HUES64 (cell line): Measurements from ENCODE around the gene GAL3ST1.

ENCODE experiments used
- H3K27ac ChIP-seq: 2 replicates; pipeline ENCODE4 v1.7.0; 2013; ENCODE audit warnings: low read depth, low read length, inconsistent platforms
- H3K27me3 ChIP-seq: 2 replicates; pipeline ENCODE4 v1.6.1; 2013; ENCODE audit warnings: mild to moderate bottlenecking, low read length; ENCODE audit not compliant: insufficient read depth
- H3K36me3 ChIP-seq: 2 replicates; pipeline ENCODE4 v1.6.1; 2013; ENCODE audit warnings: mild to moderate bottlenecking, low read length; ENCODE audit not compliant: insufficient read depth
- H3K4me1 ChIP-seq: 2 replicates; pipeline ENCODE4 v1.6.1; 2013; ENCODE audit warnings: mild to moderate bottlenecking, low read length, moderate library complexity; ENCODE audit not compliant: insufficient read depth
- H3K4me3 ChIP-seq: 2 replicates; pipeline ENCODE4 v1.5.1; 2013; ENCODE audit warnings: mild to moderate bottlenecking, low read length, moderate library complexity
- H3K9ac ChIP-seq: 2 replicates; pipeline ENCODE4 v1.6.1; 2013; ENCODE audit warnings: mild to moderate bottlenecking, low read depth, low read length
- H3K9me3 ChIP-seq: 2 replicates; pipeline ENCODE4 v1.6.1; 2013; ENCODE audit warnings: low read depth, low read length; ENCODE audit not compliant: insufficient read depth
- WGBS: fragments of 150-250, 120-280 bp; methylation state at CpG from one replicate; pipeline ENCODE4 v1.1.7; 2013; ENCODE audit warnings: missing lambda C conversion rate; 5-methylcytosine and 5-hydroxymethylcytosine counted together

The GAL3ST1 gene

DNA sequence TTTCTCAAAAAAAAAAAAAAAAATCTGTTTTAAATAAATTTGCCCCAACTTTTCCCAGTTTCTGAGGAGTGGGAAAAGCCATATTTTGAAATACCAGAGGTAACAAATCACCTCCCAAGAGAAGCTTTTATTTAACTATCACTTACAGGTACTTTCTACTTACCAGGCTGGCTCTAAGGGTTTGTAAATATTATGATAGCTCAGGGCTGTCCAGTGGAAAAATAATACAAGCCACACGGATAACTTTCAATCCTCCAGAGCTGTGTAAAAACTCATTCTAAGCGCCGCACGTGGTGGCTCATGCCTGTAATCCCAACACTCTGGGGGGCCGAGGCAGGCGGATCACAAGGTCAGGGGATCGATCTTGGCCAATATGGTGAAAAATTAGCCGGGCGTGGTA is 63.4 kb downstream of the GAL3ST1 start:
- Histone ChIP-seq H3K4me1 (no peaks in the 10 kb centered on the region), H3K9me3 (no peaks in the 10 kb centered on the region), H3K36me3 (no peaks in the 10 kb centered on the region), H3K27me3 (peaks cover 2% of the 10 kb centered on the region; the same call in 1 of the 2 replicates), H3K9ac (no peak overlapping the region), H3K27ac (no peak overlapping the region), H3K4me3 (no peak overlapping the region)
- 95% methylated on average over 9 of the region's 9 CpGs for whole genome bisulfite sequencing

DNA sequence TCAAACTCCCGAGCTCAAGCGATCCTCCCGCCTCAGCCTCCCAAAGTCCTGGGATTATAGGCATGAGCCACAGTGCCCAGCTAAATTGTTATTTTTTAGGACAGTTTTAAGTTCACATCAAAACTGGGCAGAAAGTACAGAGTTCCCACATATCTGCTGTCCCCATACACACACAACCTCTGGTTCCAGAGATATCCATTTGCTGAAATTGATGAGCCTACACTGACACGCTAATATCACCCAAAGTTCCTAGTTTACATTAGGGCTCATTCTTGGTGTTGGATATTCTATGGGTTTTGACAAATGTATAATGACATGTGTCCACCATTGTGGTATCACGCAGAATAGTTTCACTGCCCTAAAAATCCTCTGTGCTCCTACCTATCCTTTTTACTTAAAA is 66.2 kb downstream of the GAL3ST1 start:
- no peak overlapping the region for H3K9ac ChIP-seq
- no peaks in the 10 kb centered on the region for H3K36me3 ChIP-seq
- no peaks in the 10 kb centered on the region for H3K4me1 ChIP-seq
- H3K4me3 ChIP-seq = no peak overlapping the region
- WGBS = 83% methylated on average over 4 of the region's 5 CpGs
- H3K27ac ChIP-seq = no peak overlapping the region
- no peaks in the 10 kb centered on the region for H3K27me3 ChIP-seq
- no peaks in the 10 kb centered on the region for H3K9me3 ChIP-seq

DNA sequence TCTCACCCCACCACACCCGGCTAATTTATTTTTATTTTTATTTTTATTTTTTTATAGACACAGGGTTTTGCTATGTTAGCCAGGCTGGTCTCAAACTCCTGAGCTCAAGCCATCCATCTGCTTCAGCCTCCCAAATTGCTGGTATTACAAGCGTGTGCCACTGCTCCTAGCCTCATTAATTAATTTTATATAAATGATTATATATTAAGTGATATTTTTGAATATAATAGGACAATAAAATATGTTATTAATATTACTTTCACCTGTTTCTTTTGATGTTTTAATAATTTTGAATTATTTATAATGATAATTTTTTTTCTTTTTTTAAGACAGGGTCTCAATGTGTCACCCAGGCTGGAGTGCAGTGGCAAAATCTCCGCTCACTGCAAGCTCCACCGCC is 66.8 kb downstream of the GAL3ST1 start:
- no peaks in the 10 kb centered on the region for H3K4me1 ChIP-seq
- WGBS = 100% methylated on average over 2 of the region's 4 CpGs
- H3K9ac ChIP-seq = no peak overlapping the region
- no peak overlapping the region for H3K27ac ChIP-seq
- H3K36me3 ChIP-seq = no peaks in the 10 kb centered on the region
- H3K27me3 ChIP-seq = no peaks in the 10 kb centered on the region
- H3K9me3 ChIP-seq = no peaks in the 10 kb centered on the region
- no peak overlapping the region for H3K4me3 ChIP-seq

- Histone ChIP-seq H3K36me3 (no peaks in the 10 kb centered on the region), H3K4me3 (no peak overlapping the region), H3K9ac (no peak overlapping the region), H3K4me1 (no peaks in the 10 kb centered on the region), H3K27me3 (no peaks in the 10 kb centered on the region), H3K27ac (no peak overlapping the region), H3K9me3 (no peaks in the 10 kb centered on the region)
- whole genome bisulfite sequencing = 93% methylated on average over 8 of the region's 8 CpGs
Observed at GRCh38 chr22:30506507-30506968, 67.9 kb downstream of the GAL3ST1 start.
